NCI-H1694 treated with DMSO at 0.1 percent for 48 hours (cell line): ENCODE data around the gene CLSTN2.

Experiments
- DNase-seq: peaks from one replicate; lab custom pipeline; 2025; lab: John Stamatoyannopoulos, UW

The CLSTN2 gene

GRCh38 chr3:140378571-140379340 lies 443.8 kb downstream of the CLSTN2 start:
- DNase-seq, result no peak

- no peak for DNase-seq
Measured at GRCh38 chr3:140384028-140384771, 449.2 kb downstream of the CLSTN2 start.

GRCh38 chr3:140384876-140385275 lies 449.9 kb downstream of the CLSTN2 start:
- no peak for DNase-seq

- DNase-seq, result no peak
Measured at GRCh38 chr3:140386357-140387100, 451.5 kb downstream of the CLSTN2 start.

- no peak for DNase-seq
Measured at GRCh38 chr3:140387244-140387643, 452.3 kb downstream of the CLSTN2 start.

- DNase-seq, result no peak
Measured at GRCh38 chr3:140388202-140388922, 453.4 kb downstream of the CLSTN2 start.

GRCh38 chr3:140391061-140391460 lies 456.1 kb downstream of the CLSTN2 start:
- DNase-seq, result no peak

- DNase-seq, result no peak
Measured at GRCh38 chr3:140394488-140395133, 459.6 kb downstream of the CLSTN2 start.

- DNase-seq, result no peak
Measured at GRCh38 chr3:140395134-140396075, 460.4 kb downstream of the CLSTN2 start.

- DNase-seq, result no peak
Measured at GRCh38 chr3:140396110-140396509, 461.1 kb downstream of the CLSTN2 start.

- no peak for DNase-seq
Measured at GRCh38 chr3:140397847-140398246, 462.9 kb downstream of the CLSTN2 start.

- no peak for DNase-seq
Measured at GRCh38 chr3:140398387-140398786, 463.4 kb downstream of the CLSTN2 start.

- no peak for DNase-seq
Measured at GRCh38 chr3:140399871-140400270, 464.9 kb downstream of the CLSTN2 start.

- DNase-seq, result no peak
Measured at GRCh38 chr3:140403079-140403478, 468.1 kb downstream of the CLSTN2 start.

- no peak for DNase-seq
Measured at GRCh38 chr3:140403608-140404007, 468.6 kb downstream of the CLSTN2 start.

GRCh38 chr3:140406655-140407054 lies 471.7 kb downstream of the CLSTN2 start:
- peak; percentile 63 for DNase-seq

GRCh38 chr3:140408252-140408651 lies 473.3 kb downstream of the CLSTN2 start:
- DNase-seq, result no peak

- DNase-seq, result peak; percentile 28
Measured at GRCh38 chr3:140416666-140417065, 481.7 kb downstream of the CLSTN2 start.

- DNase-seq, result no peak
Measured at GRCh38 chr3:140420621-140421357, 485.8 kb downstream of the CLSTN2 start.

- no peak for DNase-seq
Measured at GRCh38 chr3:140421884-140422283, 486.9 kb downstream of the CLSTN2 start.
